K562 (cell line): ENCODE results near the gene HIVEP3. TPM values are rescaled to one million over a fixed set of nuclear protein-coding genes. Genes with fewer than 3 reads are reported as not detected.

ENCODE experiments used
- CHD7 ChIP-seq: fragments of 200-600 bp; sonication (generic); IDR thresholded peaks from one replicate; pipeline ENCODE4 v1.6.1; 2012; ENCODE audit warnings: mild to moderate bottlenecking, low read depth, low read length, inconsistent platforms
- polyA plus RNA-seq, 8 experiments: library from polyadenylated mRNA; depleted of rRNA in 4 of 8; stranded (reverse) in 5 of 8; unstranded in 3 of 8; fragments of >200 nt; fragmentation: Nextera tagmentation in 2 of 8; fragmentation: Illumina TruSeq in 1 of 8; extraction: Ambion mirVana in 2 of 8; extraction: Trizol in 1 of 8; gene quantifications; 2 replicates each; pipeline versions ENCODE4 v1.2.1 to v1.2.3, GENCODE V29; 2011 to 2014; ENCODE audit warnings: inconsistent platforms in 1 of 8, missing spikeins in 1 of 8
- total RNA-seq, 7 experiments: library from RNA; depleted of rRNA in 6 of 7; stranded (reverse); fragments of >200 nt in 6 of 7; fragmentation: Illumina TruSeq in 2 of 7; extraction: Trizol in 2 of 7; gene quantifications; 2 replicates each; pipeline versions ENCODE4 v1.2.1 to v1.2.3, GENCODE V29; 2011 to 2021; ENCODE audit warnings: low replicate concordance in 1 of 7

The HIVEP3 gene
- total and polyA plus RNA-seq, 9 of the 15 experiments (the other 6 are each of a cell fraction or from before 2014, with no cell fraction given) = 0.09 to 0.58 (median 0.34) TPM; not detected in 1

- no peak for TF ChIP-seq CHD7
Measured at GRCh38 chr1:41859686-41860085, 59.0 kb downstream of the HIVEP3 start (continued).
